Measurements from ENCODE around the gene HADHB. TPM values are rescaled to one million over a fixed set of nuclear protein-coding genes. Genes with fewer than 3 reads are reported as not detected.

Gene HADHB
- total and polyA plus RNA-seq, 8 donors = 120 to 150 (median 131) TPM

- Histone ChIP-seq H3K9me3 (no peaks in the 10 kb centered on the region), H3K27ac (no peak overlapping the region), H3K4me1 (no peaks in the 10 kb centered on the region), H3K27me3 (no peaks in the 10 kb centered on the region), H3K36me3 (peaks cover 0 to 61% of the 10 kb centered on the region in 2 donors), H3K4me3 (no peak overlapping the region)
- no peak for TF ChIP-seq CTCF (IDR thresholded peaks at IDR 0.05)
- ATAC-seq (no peak), DNase-seq (no peak)
- intact Hi-C loops (cut with DNase I) = loop anchor here in 1 of 2 donors (10.0 kb wide), 1 partner anchor 45 kb away; the partner anchor contains the start of genes HADHA and HADHB
Observed at GRCh38 chr2:26290001-26290400, 45.3 kb downstream of the HADHB start.

- no peaks in the 10 kb centered on the region for H3K27me3 ChIP-seq
- no peaks in the 10 kb centered on the region for H3K4me1 ChIP-seq
- no peak overlapping the region for H3K27ac ChIP-seq
- no peaks in the 10 kb centered on the region for H3K9me3 ChIP-seq
- H3K4me3 ChIP-seq = no peak overlapping the region
- ATAC-seq = peak; percentile 68
- peaks cover 0 to 34% of the 10 kb centered on the region in 2 donors for H3K36me3 ChIP-seq
- intact Hi-C loops (cut with DNase I) = loop anchor here in 1 of 2 donors (10.0 kb wide), 1 partner anchor 48 kb away; the partner anchor contains the start of genes HADHA and HADHB
- no peak for DNase-seq
- TF ChIP-seq CTCF (IDR thresholded peaks at IDR 0.05) = no peak
Observed at GRCh38 chr2:26292646-26293045, 47.9 kb downstream of the HADHB start.

- no peak for ATAC-seq
Observed at GRCh38 chr2:26295511-26295910, 50.8 kb downstream of the HADHB start.

GRCh38 chr2:26297061-26297460 lies 52.3 kb downstream of the HADHB start:
- Histone ChIP-seq H3K27ac (no peak overlapping the region), H3K4me1 (peaks cover 7 to 22% of the 10 kb centered on the region in 2 donors), H3K4me3 (no peak overlapping the region), H3K9me3 (no peaks in the 10 kb centered on the region), H3K27me3 (no peaks in the 10 kb centered on the region), H3K36me3 (peaks cover 0 to 2% of the 10 kb centered on the region in 2 donors)
- no peak for ATAC-seq
- intact Hi-C loops (cut with DNase I) = loop anchor here in 1 of 2 donors (10.0 kb wide), 1 partner anchor 52 kb away; the partner anchor contains the start of genes HADHA and HADHB
- TF ChIP-seq CTCF (IDR thresholded peaks at IDR 0.05) = no peak
- peak in 1 of 4 donors; percentile 10 for DNase-seq

More at GRCh38 chr2:26295511-26295910, 50.8 kb downstream of the HADHB start:
- H3K4me3 ChIP-seq = no peak overlapping the region
- H3K27ac ChIP-seq = no peak overlapping the region
- peaks cover 0 to 13% of the 10 kb centered on the region in 2 donors for H3K36me3 ChIP-seq
- H3K9me3 ChIP-seq = no peaks in the 10 kb centered on the region
- no peaks in the 10 kb centered on the region for H3K27me3 ChIP-seq
- no peak for TF ChIP-seq CTCF (IDR thresholded peaks at IDR 0.05)
- intact Hi-C loops (cut with DNase I) = loop anchor here in 1 of 2 donors (10.0 kb wide), 1 partner anchor 51 kb away; the partner anchor contains the start of genes HADHA and HADHB
- H3K4me1 ChIP-seq = peaks cover 7 to 20% of the 10 kb centered on the region in 2 donors
- DNase-seq = no peak

- DNase-seq (peak in 1 of 4 donors; percentile 3), ATAC-seq (no peak)
- Histone ChIP-seq H3K4me1 (peaks cover 7 to 22% of the 10 kb centered on the region in 2 donors), H3K27ac (peak overlapping the region; percentile 82 to 87), H3K9me3 (no peaks in the 10 kb centered on the region), H3K27me3 (no peaks in the 10 kb centered on the region), H3K4me3 (peak overlapping the region; percentile 40 to 55), H3K36me3 (no peaks in the 10 kb centered on the region)
- intact Hi-C loops (cut with DNase I) = loop anchor here in 1 of 2 donors (10.0 kb wide), 1 partner anchor 53 kb away; the partner anchor contains the start of genes HADHA and HADHB
- no peak for TF ChIP-seq CTCF (IDR thresholded peaks at IDR 0.05)
Observed at GRCh38 chr2:26298286-26298637, 53.5 kb downstream of the HADHB start.

Data from left lung (tissue), 10 donors.